H9 (cell line): Measurements from ENCODE around the gene RAB15. TPM values are rescaled to one million over a fixed set of nuclear protein-coding genes. Genes with fewer than 3 reads are reported as not detected.

ENCODE experiments used
- DNase-seq: peaks from one replicate; pipeline ENCODE4 v3.0.0-alpha.2; 2017
- H2AFZ ChIP-seq: one replicate; pipeline ENCODE4 v1.6.1; 2013; ENCODE audit warnings: mild to moderate bottlenecking, low read length, control low read depth, moderate library complexity
- H2AK5ac ChIP-seq: 2 replicates; pipeline ENCODE4 v1.6.1; 2013; ENCODE audit warnings: low read length, control low read depth, mixed read lengths; ENCODE audit not compliant: insufficient read length
- H2BK120ac ChIP-seq: one replicate; pipeline ENCODE4 v1.6.1; 2013; ENCODE audit warnings: low read depth, mild to moderate bottlenecking, low read length, control low read depth, inconsistent platforms; ENCODE audit not compliant: poor library complexity, severe bottlenecking
- H2BK12ac ChIP-seq: 2 replicates; pipeline ENCODE4 v1.6.1; 2013; ENCODE audit warnings: low read length, control low read depth, mixed read lengths, low read depth; ENCODE audit not compliant: insufficient read length
- H2BK15ac ChIP-seq: 2 replicates; pipeline ENCODE4 v1.6.1; 2013; ENCODE audit warnings: low read depth, low read length, control low read depth
- H2BK20ac ChIP-seq: one replicate; pipeline ENCODE4 v1.6.1; 2013; ENCODE audit warnings: low read depth, mild to moderate bottlenecking, low read length, control low read depth, inconsistent platforms; ENCODE audit not compliant: poor library complexity, severe bottlenecking
- H2BK5ac ChIP-seq: 2 replicates; pipeline ENCODE4 v1.6.1; 2013; ENCODE audit warnings: low read length, control low read depth, mixed read lengths; ENCODE audit not compliant: insufficient read length
- H3K14ac ChIP-seq: 2 replicates; pipeline ENCODE4 v1.6.1; 2013; ENCODE audit warnings: low read length, control low read depth; ENCODE audit not compliant: insufficient read depth
- H3K18ac ChIP-seq: 2 replicates; pipeline ENCODE4 v1.6.1; 2013; ENCODE audit warnings: low read depth, mild to moderate bottlenecking, mixed read lengths, low read length, control low read depth; ENCODE audit not compliant: insufficient read length
- H3K23ac ChIP-seq: 2 replicates; pipeline ENCODE4 v1.6.1; 2013; ENCODE audit warnings: low read length, control low read depth, mixed read lengths, low read depth; ENCODE audit not compliant: insufficient read length
- H3K23me2 ChIP-seq: 2 replicates; pipeline ENCODE4 v1.6.1; 2013; ENCODE audit warnings: low read depth, mild to moderate bottlenecking, mixed read lengths, low read length, control low read depth; ENCODE audit not compliant: insufficient read length, poor library complexity, severe bottlenecking
- H3K27ac ChIP-seq: 2 replicates; pipeline ENCODE4 v1.5.1; 2013; ENCODE audit warnings: low read length, control low read depth, mixed read lengths, low read depth; ENCODE audit not compliant: insufficient read length
- H3K27me3 ChIP-seq: 2 replicates; pipeline ENCODE4 v1.6.1; 2013; ENCODE audit warnings: low read length, control low read depth, inconsistent platforms; ENCODE audit not compliant: insufficient read depth
- H3K4ac ChIP-seq: 2 replicates; pipeline ENCODE4 v1.6.1; 2013; ENCODE audit warnings: low read depth, mild to moderate bottlenecking, control low read depth, inconsistent platforms, low read length, moderate library complexity
- H3K4me1 ChIP-seq: 2 replicates; pipeline ENCODE4 v1.6.1; 2013; ENCODE audit warnings: low read length, control low read depth, inconsistent platforms; ENCODE audit not compliant: insufficient read depth
- H3K4me2 ChIP-seq: 2 replicates; pipeline ENCODE4 v1.6.1; 2013; ENCODE audit warnings: low read length, control low read depth, mixed read lengths; ENCODE audit not compliant: insufficient read length, insufficient read depth
- H3K56ac ChIP-seq: 2 replicates; pipeline ENCODE4 v1.6.1; 2013; ENCODE audit warnings: low read depth, mild to moderate bottlenecking, mixed read lengths, low read length, control low read depth; ENCODE audit not compliant: insufficient read length
- H3K79me1 ChIP-seq: 2 replicates; pipeline ENCODE4 v1.6.1; 2013; ENCODE audit warnings: low read depth, mild to moderate bottlenecking, moderate library complexity, low read length, control low read depth, inconsistent platforms; ENCODE audit not compliant: insufficient read depth, poor library complexity, severe bottlenecking
- H3K79me2 ChIP-seq: 2 replicates; pipeline ENCODE4 v1.6.1; 2013; ENCODE audit warnings: low read length, control low read depth, inconsistent platforms; ENCODE audit not compliant: insufficient read depth
- H3K9ac ChIP-seq: 2 replicates; pipeline ENCODE4 v1.6.1; 2013; ENCODE audit warnings: low read length, control low read depth, mixed read lengths; ENCODE audit not compliant: insufficient read length; ENCODE audit errors: extremely low read depth
- H3K9me3 ChIP-seq: one replicate; pipeline ENCODE4 v1.6.1; 2013; ENCODE audit warnings: low read depth, low read length, inconsistent platforms; ENCODE audit not compliant: control insufficient read depth
- H3T11ph ChIP-seq: one replicate; pipeline ENCODE4 v1.6.1; 2013; ENCODE audit warnings: mild to moderate bottlenecking, low read length, control low read depth, inconsistent platforms
- H4K20me1 ChIP-seq: one replicate; pipeline ENCODE4 v1.6.1; 2013; ENCODE audit not compliant: control insufficient read depth, insufficient read length, insufficient read depth
- H4K5ac ChIP-seq: 2 replicates; pipeline ENCODE4 v1.6.1; 2013; ENCODE audit warnings: low read depth, mild to moderate bottlenecking, mixed read lengths, low read length, control low read depth; ENCODE audit not compliant: insufficient read length
- H4K8ac ChIP-seq: replicated peaks from 2 replicates; pipeline ENCODE4 v1.6.1; 2013; ENCODE audit warnings: low read length, control low read depth, mixed read lengths, low read depth; ENCODE audit not compliant: insufficient read length
- H4K91ac ChIP-seq: 2 replicates; pipeline ENCODE4 v1.6.1; 2013; ENCODE audit warnings: low read depth, mild to moderate bottlenecking, moderate library complexity, mixed read lengths, low read length, control low read depth; ENCODE audit not compliant: insufficient read length
- H3K27ac Mint-ChIP-seq, 3 experiments: 2 replicates in 2 of 3; 3 replicates in 1 of 3; pipeline ENCODE4 v1.8.0; 2020 to 2021; ENCODE audit warnings: mixed read lengths in 3 of 3, mild to moderate bottlenecking in 1 of 3, moderate library complexity in 1 of 3
- H3K27me3 Mint-ChIP-seq: 2 replicates; pipeline ENCODE4 v1.8.0; 2021; ENCODE audit warnings: low read depth, mild to moderate bottlenecking, moderate library complexity, mixed read lengths
- H3K36me3 Mint-ChIP-seq, 3 experiments: 2 replicates in 2 of 3; 3 replicates in 1 of 3; pipeline ENCODE4 v1.8.0; 2020 to 2021; ENCODE audit warnings: low read depth in 3 of 3, mixed read lengths in 3 of 3; ENCODE audit not compliant: insufficient read depth in 1 of 3
- H3K4me1 Mint-ChIP-seq, 2 experiments: 2 replicates each; pipeline ENCODE4 v1.8.0; 2020; ENCODE audit warnings: mixed read lengths in 2 of 2
- H3K4me3 Mint-ChIP-seq, 2 experiments: 2 replicates in 1 of 2; 3 replicates in 1 of 2; pipeline ENCODE4 v1.8.0; 2020 to 2021; ENCODE audit warnings: mild to moderate bottlenecking in 2 of 2, mixed read lengths in 2 of 2, moderate library complexity in 1 of 2
- H3K9me3 Mint-ChIP-seq, 2 experiments: 2 replicates in 1 of 2; 3 replicates in 1 of 2; pipeline ENCODE4 v1.8.0; 2020; ENCODE audit warnings: mild to moderate bottlenecking in 2 of 2, mixed read lengths in 2 of 2, moderate library complexity in 1 of 2
- CTCF ChIP-seq: fragments of 200-600 bp; sonication (generic); conservative IDR thresholded peaks from 3 replicates; pipeline ENCODE4 v1.8.0; 2021; ENCODE audit warnings: antibody characterized with exemption, mild to moderate bottlenecking
- WGBS: extraction: QIAGEN DNeasy Blood & Tissue Kit; methylation state at CpG from one replicate; pipeline ENCODE4 v1.1.7; 2013; ENCODE audit warnings: missing lambda C conversion rate, low lambda C conversion rate, mixed read lengths; ENCODE audit not compliant: insufficient read length; ENCODE audit errors: extremely low coverage; 5-methylcytosine and 5-hydroxymethylcytosine counted together
- total RNA-seq: library from RNA; stranded (reverse); gene quantifications from 2 replicates; pipeline ENCODE4 v1.2.1, GENCODE V29; 2021

The RAB15 gene
- total RNA-seq, 1 experiment from 2014 or later: 54.3 TPM

DNA sequence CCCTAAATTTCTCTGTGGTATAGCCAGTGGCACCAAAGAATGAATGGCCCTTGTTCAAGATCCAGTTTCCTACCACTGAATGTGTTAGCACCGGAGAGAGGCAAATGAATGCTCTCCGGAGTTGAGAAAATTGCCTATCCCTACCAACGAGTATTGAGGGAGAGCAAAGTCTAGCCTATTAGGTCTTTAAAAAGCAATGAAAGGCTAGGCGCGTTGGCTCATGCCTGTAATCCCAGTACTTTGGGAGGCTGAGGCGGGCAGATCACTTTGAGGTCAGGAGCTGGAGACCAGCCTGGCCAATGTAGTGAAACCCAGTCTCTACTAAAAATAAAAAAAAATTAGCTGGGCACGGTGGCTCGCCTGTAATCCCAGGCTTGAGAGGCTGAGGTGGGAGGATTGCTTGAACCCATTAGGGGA lies 898 bp upstream of the RAB15 start:
- H3K14ac ChIP-seq: no peak overlapping the region
- H2AFZ ChIP-seq: no peak overlapping the region
- H4K5ac ChIP-seq: no peak overlapping the region
- peaks cover 0 to 5% (median 4%) of the 10 kb centered on the region in 3 experiments; a peak in 2 of 7 replicates for H3K36me3 Mint-ChIP-seq
- H4K8ac ChIP-seq: no peak overlapping the region
- no peaks in the 10 kb centered on the region for H3K27me3 ChIP-seq
- H3K4me1 ChIP-seq: peaks cover 27% of the 10 kb centered on the region; the same call in 1 of the 2 replicates
- no peak overlapping the region for H2BK5ac ChIP-seq
- no peak overlapping the region for H3T11ph ChIP-seq
- no peak overlapping the region for H3K4ac ChIP-seq
- no CpG with 5 or more reads among the region's 8 CpGs for WGBS
- no peak overlapping the region for H4K91ac ChIP-seq
- H3K23ac ChIP-seq: no peak overlapping the region
- no peaks in the 10 kb centered on the region; the same call in 1 of the 2 replicates for H3K79me2 ChIP-seq
- no peak overlapping the region; a peak in 1 of 7 replicates for H3K27ac Mint-ChIP-seq
- no peaks in the 10 kb centered on the region for H4K20me1 ChIP-seq
- no peak overlapping the region for H2BK12ac ChIP-seq
- H3K9ac ChIP-seq: no peak overlapping the region
- no peak overlapping the region for H2BK120ac ChIP-seq
- no peaks in the 10 kb centered on the region for H3K23me2 ChIP-seq
- H2BK15ac ChIP-seq: no peak overlapping the region
- DNase-seq: no peak
- H2BK20ac ChIP-seq: no peak overlapping the region
- peak overlapping the region; percentile 72 to 84 for H3K4me3 Mint-ChIP-seq
- no peak for TF ChIP-seq CTCF
- H3K56ac ChIP-seq: no peak overlapping the region
- peak overlapping the region; percentile 46 for H3K4me2 ChIP-seq
- peaks cover 32% of the 10 kb centered on the region for H3K27me3 Mint-ChIP-seq
- H3K9me3 Mint-ChIP-seq: no peaks in the 10 kb centered on the region
- H3K9me3 ChIP-seq: no peaks in the 10 kb centered on the region
- no peak overlapping the region for H3K18ac ChIP-seq
- peaks cover 54 to 66% of the 10 kb centered on the region in 2 experiments for H3K4me1 Mint-ChIP-seq
- no peak overlapping the region for H2AK5ac ChIP-seq
- H3K79me1 ChIP-seq: no peaks in the 10 kb centered on the region
- H3K27ac ChIP-seq: no peak overlapping the region
